ENCODE results near the gene CPZ.

The CPZ gene

DNA sequence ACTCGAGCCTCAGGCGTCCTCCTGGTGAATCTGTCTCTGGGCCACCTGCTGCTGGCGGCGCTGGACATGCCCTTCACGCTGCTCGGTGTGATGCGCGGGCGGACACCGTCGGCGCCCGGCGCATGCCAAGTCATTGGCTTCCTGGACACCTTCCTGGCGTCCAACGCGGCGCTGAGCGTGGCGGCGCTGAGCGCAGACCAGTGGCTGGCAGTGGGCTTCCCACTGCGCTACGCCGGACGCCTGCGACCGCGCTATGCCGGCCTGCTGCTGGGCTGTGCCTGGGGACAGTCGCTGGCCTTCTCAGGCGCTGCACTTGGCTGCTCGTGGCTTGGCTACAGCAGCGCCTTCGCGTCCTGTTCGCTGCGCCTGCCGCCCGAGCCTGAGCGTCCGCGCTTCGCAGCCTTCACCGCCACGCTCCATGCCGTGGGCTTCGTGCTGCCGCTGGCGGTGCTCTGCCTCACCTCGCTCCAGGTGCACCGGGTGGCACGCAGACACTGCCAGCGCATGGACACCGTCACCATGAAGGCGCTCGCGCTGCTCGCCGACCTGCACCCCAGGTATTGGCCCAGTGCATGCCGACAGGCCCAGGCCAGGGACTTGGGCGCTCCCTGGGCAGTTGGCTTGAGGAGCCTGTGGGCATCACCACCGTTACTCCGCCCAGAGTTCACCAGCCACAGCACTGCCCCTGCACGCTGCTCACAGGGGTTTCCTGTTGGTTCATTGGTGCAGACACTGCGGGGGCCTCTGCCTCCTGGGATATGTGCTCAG lies 11.3 kb upstream of the CPZ start:
- DNase-seq, result no peak

GRCh38 chr4:8582016-8582415 lies 10.5 kb upstream of the CPZ start:
- DNase-seq, result no peak

DNA sequence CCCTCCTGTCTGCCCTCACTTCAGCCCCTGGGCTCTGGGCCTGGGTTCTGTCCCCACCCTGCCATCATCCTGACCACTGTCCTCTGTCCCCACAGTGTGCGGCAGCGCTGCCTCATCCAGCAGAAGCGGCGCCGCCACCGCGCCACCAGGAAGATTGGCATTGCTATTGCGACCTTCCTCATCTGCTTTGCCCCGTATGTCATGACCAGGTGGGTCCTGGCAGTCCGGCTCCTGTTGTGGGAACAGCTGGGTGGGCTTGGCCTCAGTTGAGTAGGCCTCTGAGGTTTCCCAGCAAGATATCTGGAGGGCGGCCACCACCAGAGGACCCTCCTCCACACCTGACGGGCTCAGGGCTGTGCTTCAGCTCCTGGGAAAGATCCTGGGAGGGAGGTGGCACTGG lies 10.1 kb upstream of the CPZ start:
- DNase-seq, result no peak

DNA sequence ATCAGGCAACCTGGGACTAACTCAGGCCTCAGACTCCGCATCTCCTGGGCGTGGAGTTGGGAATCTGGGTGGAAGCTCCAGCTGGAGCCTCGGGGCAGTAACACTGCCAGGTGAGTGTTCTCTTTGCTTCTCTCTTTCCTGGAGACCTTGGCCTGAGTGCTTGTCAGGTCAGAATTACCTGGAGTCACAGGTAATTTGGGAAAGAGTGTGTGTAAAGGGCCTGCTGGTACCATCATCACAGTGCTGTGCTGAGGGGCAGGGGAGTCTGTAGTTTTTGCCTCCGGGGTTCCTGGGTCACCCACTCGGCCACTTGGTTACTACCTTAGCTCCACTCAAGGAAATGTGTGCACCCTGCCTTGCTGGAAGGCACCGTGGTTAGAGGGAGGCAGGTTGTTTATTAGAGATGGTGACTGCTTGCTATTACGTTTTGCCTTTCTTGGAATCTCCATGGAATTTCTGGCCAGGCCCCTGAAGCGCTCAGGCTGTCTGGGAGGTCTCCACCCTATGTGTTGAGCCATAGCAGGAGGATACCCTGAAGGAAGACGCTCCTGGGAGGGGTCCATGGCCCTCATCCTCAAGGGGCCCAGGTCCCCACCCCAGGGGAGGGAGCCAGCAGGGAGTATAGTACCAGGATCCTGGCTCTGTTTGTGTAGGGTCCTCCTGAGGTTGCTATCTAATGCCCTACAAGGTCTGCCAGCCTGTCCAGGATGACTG lies 9.5 kb upstream of the CPZ start:
- DNase-seq, result no peak

DNA sequence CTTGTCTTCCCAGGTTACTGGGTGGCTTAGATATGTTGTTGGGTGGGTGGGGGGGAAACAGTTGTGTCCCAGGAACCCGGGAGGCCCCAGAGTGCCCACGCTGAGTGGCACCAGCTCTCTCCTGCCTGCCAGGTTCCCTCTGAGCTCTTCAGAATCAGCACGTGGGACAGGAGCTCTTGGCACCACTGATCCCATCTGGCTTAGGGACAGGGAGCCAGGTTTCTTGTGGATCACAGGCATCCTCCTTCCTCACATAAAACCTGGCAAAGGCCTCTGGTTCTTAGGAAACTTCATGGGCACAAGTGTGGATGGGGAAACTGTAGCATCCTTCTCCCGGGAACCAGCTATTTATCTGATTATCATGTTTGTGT lies 8.9 kb upstream of the CPZ start:
- DNase-seq, result no peak

GRCh38 chr4:8585186-8585585 lies 7.4 kb upstream of the CPZ start:
- DNase-seq, result no peak

- no peak for DNase-seq
Observed at GRCh38 chr4:8585721-8586212, 6.8 kb upstream of the CPZ start.

DNA sequence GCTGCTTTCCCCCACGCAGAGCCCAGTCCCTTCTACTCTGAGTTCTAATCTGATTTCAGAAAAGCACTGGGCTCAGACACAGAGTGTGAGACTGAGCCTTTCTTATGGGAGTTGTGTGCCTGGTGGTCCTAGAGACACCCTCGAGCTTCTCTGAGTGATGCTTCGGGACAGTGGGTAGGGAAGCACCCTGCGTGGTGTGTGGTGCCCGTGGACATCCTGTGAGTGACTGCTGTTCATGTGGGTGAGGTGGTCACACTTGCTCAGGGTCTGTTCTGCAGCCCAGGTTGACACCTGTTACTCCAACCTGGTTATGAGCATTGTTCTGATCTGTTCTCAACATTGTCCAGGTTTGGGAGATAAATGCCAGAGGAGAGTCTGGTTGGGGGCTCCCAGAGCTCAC lies 6.3 kb upstream of the CPZ start:
- DNase-seq, result no peak

GRCh38 chr4:8586671-8587468 lies 5.7 kb upstream of the CPZ start:
- no peak for DNase-seq

GRCh38 chr4:8587469-8588195 lies 4.9 kb upstream of the CPZ start:
- no peak for DNase-seq

DNA sequence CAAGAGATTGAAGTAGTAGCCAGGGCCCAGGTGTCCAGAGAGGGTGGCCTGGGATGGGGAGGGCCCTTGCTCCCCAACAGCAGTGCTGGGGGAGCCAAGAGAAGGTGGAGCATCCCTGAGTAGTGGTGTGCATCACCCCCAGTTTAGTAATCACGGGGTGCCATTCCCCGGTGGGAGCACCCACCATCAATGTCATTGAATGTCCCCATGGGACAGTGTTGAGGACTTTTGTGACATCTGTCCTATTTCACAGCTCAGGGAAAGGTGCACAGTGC lies 4.4 kb upstream of the CPZ start:
- DNase-seq, result no peak

GRCh38 chr4:8589336-8589735 lies 3.2 kb upstream of the CPZ start:
- no peak for DNase-seq

DNA sequence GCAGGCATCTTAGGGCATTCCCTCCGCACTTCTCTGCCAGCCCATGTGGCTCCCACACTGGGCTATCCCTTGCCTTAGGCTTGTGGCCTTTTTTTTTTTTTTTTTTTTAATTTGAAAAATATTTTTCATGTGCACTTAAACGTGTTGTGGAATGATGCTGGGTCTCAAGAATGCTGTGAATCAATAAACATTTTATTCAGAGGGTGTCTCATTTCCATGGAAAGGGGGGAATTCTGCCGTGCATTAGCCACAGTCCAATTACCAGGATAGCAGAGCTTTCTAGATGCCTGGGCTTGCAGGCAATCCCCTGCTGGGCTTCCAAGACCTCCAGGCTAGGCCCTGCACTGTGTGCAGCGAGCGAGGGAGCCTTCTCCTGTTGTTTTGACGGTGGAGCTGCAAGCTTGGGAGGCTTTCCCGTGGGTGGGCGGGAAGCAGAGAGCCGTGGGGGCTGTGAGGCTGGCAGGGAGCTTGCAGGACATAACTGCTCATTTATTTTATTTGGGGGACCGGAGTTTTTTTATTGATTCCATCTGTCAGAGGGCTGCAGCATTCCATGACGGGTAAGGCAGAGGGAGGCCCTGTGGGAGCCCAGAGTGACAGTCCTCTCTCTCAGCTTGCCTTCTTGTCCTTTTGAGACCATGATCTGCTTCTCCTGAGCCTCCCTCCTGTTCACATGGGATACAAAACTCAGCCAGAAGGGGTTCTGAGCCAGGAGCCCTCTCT lies 2.6 kb upstream of the CPZ start:
- no peak for DNase-seq

DNA sequence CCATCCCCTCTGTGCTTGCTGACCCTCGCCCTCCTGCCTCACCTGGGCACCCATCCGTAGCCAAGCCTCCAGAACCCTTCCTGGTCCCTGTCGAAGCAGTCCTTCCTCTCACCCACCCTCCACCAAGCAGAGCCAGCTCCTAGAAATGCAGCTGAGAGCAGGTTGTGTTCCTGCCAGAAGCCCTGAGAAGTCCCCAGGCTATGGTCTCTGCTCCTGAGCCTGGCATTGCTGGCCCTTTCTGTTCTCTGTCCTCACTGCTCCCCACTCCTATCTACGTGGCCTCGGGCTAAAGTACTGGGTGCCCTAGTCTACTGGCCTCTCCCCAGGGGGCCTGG lies 2.1 kb upstream of the CPZ start:
- no peak for DNase-seq

GRCh38 chr4:8591114-8591513 lies 1.5 kb upstream of the CPZ start:
- DNase-seq, result no peak

DNA sequence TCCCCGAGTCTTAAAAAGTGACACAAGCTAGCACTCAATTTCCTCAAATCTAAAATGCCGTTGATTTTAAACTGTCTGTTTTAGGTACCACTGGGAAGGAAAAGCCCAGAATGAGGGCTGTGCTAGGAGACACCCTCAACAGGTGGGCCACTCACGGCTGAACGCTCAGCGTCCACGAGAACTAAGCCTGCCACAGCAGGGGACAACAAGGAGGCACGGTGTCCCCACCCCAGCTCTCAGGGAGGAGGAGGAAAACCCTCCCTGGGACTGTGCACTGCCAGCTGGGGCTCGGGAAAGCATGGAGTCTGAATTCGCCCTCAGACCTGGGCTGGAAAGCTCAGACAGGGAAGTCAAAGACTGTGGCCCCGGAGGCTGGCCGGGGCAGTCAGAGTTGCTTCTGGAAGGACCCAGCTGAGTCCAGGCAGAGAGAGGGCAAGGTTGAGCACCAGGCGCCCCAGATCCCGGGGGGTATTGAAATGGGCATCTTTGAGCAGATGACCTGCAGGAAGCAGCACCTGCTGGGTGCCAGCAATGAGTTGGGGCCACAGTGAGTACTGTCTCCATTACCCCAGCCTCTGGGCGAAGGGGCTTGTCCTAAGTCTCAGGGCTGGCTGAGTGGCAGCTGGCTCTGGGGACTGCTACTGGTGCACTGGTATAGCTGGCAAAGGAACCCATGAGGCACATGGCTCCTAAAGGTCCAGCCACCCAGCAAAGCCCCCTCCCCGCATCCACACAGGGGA lies 769 bp upstream of the CPZ start:
- DNase-seq, result no peak

DNA sequence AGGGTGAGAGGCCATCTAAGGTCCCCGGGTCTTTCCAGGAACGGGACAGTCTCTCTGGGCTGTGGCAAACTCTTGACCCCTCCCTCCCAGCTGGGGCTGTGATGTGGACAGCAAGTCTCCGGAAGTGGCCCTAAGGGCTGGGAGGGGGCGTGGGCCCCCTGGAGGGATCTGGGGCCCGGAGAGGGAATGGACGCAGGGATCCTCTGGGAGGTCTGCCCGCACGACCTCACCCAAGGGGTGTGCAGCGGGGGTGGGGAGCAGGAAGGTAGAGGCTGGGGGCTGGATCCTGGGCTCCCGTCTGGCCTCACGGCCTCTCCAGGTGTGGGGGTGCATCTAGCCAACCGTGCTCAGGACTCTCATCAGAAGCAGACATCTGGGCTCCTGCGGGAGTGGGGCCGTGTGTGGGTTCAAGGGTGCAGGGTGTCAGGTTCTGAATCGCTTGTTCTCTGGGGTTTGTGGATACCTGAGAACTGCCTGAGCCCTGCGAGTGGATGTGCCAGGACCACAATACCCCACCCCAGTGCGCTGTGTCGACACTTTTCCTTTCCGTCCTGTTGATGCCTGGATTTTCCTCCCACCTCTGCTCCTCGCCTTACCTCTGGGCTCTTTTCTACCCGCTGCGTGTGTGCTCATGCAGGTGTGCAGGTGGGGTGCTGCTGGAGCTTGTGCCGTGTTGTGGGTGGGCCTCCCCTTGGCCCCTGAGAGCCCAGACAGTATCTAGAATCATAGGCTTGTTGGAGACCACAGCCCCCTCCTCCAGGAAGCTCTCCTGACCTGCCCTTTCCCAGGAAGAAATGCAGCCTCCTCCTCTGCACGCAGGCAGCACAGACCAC lies 915 bp downstream of the CPZ start:
- no peak for DNase-seq

DNA sequence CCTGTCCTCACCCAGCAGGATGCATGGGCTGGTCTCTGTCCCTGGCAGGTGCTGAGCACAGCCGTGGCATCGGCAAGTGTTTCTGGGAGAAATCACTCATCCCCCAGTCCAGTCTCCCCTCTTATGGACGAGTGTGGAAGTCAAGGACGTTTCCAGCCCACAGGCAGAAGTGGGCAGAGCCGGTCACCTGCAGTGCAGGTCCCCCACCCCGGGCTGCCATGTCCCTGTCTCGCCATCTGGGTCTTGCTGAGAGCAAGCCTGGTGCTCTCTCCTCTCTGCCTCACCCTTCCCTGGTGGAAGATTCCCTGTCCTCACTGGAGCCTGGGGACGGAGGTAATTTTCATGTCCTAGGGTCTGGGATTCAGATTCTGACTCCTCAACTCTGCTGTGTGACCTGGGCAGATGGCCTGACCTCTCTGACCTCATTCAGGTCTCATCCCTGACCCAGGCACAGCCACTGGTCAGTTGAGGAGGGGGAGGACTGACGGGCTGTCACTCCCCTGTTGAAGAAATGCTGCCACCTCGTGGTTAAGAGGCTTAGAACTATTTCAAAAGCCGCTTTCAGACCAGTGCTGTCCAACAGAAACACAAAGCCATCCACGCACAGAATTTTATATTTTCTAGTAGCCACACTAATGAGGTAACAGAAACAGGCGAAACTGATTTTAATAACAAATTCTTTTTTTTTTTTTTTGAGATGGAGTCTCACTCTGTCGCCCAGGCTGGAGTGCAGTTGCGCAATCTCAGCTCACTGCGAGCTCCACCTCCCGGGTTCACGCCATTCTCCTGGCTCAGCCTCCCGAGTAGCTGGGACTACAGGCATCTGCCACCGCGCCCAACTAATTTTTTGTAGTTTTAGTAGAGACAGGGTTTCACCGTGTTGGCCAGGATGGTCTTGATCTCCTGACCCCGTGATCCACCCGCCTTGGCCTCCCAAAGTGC lies 1.8 kb downstream of the CPZ start:
- DNase-seq, result no peak

GRCh38 chr4:8595237-8596087 lies 2.9 kb downstream of the CPZ start:
- DNase-seq, result no peak

Data from NCI-H1417 treated with DMSO at 0.1 percent for 48 hours (cell line).